NCI-H1092 (cell line): Measurements from ENCODE around the gene ME3.
"Not testable (repeated sequence)": the region's sequence is repeated elsewhere in the genome, so short reads cannot be mapped to it uniquely, and the experiment has no call there.

Experiments
- DNase-seq: peaks from one replicate; lab custom pipeline; 2025; lab: John Stamatoyannopoulos, UW

The ME3 gene

GRCh38 chr11:86587264-86588193, 84.9 kb downstream of the ME3 start:
- no peak for DNase-seq

- DNase-seq: no peak
These were observed 86.1 kb downstream of the ME3 start for GRCh38 chr11:86586307-86586706.

GRCh38 chr11:86582898-86583297, 89.5 kb downstream of the ME3 start:
- no peak for DNase-seq

- DNase-seq: no peak
These were observed 91.9 kb downstream of the ME3 start for GRCh38 chr11:86580535-86580934.

GRCh38 chr11:86579406-86579731, 93.0 kb downstream of the ME3 start:
- no peak for DNase-seq

- no peak for DNase-seq
These were observed 93.5 kb downstream of the ME3 start for GRCh38 chr11:86578727-86579405.

GRCh38 chr11:86577644-86578636, 94.5 kb downstream of the ME3 start:
- no peak for DNase-seq

- DNase-seq: no peak
These were observed 95.3 kb downstream of the ME3 start for GRCh38 chr11:86576946-86577624.

- DNase-seq: no peak
These were observed 96.5 kb downstream of the ME3 start for GRCh38 chr11:86575927-86576326.

- DNase-seq: no peak
These were observed 97.1 kb downstream of the ME3 start for GRCh38 chr11:86575208-86575855.

GRCh38 chr11:86574493-86575207, 97.8 kb downstream of the ME3 start:
- no peak for DNase-seq

GRCh38 chr11:86571273-86571948, 101.0 kb downstream of the ME3 start:
- no peak for DNase-seq

- no peak for DNase-seq
These were observed 102.0 kb downstream of the ME3 start for GRCh38 chr11:86570451-86570850.

- DNase-seq: no peak
These were observed 102.4 kb downstream of the ME3 start for GRCh38 chr11:86570020-86570419.

GRCh38 chr11:86569109-86569508, 103.3 kb downstream of the ME3 start:
- DNase-seq: no peak

GRCh38 chr11:86565801-86566312, 106.6 kb downstream of the ME3 start:
- no peak for DNase-seq

- DNase-seq: no peak
These were observed 107.0 kb downstream of the ME3 start for GRCh38 chr11:86565388-86565787.

- DNase-seq: not testable (repeated sequence)
These were observed 109.6 kb downstream of the ME3 start for GRCh38 chr11:86562842-86563241.

GRCh38 chr11:86559311-86559945, 113.0 kb downstream of the ME3 start:
- DNase-seq: no peak
